HL-60 (cell line): Measurements from ENCODE around the gene ERC2.

Experiments used
- DNase-seq, 2 experiments: peaks; one replicate each; pipeline ENCODE4 v3.0.0-alpha.2; 2010 to 2020; ENCODE audit warnings: low read depth in 1 of 2, low spot score in 1 of 2
- H3K27ac ChIP-seq: fragments of 250-450 bp; sonication (Bioruptor Pico); replicated peaks from 2 replicates; pipeline ENCODE4 v1.5.1; 2020; ENCODE audit warnings: mild to moderate bottlenecking, moderate library complexity
- H3K27me3 ChIP-seq: fragments of 250-450 bp; sonication (Bioruptor Pico); 2 replicates; pipeline ENCODE4 v1.5.1; 2021; ENCODE audit warnings: mild to moderate bottlenecking, moderate library complexity; ENCODE audit not compliant: insufficient read depth, poor library complexity, severe bottlenecking
- H3K4me3 ChIP-seq: replicated peaks from 2 replicates; pipeline ENCODE4 v1.5.1; 2011; ENCODE audit warnings: mild to moderate bottlenecking, control low read depth, low read length; ENCODE audit not compliant: insufficient read depth
- CTCF ChIP-seq: IDR thresholded peaks from one replicate; pipeline ENCODE4 v1.5.1; 2011; ENCODE audit warnings: low read length, control low read depth, inconsistent platforms; ENCODE audit not compliant: insufficient read depth
- GABPA ChIP-seq: IDR thresholded peaks from 2 replicates; pipeline ENCODE4 v1.6.1; 2012; ENCODE audit warnings: low read depth
- POLR2AphosphoS5 ChIP-seq: IDR thresholded peaks from 2 replicates; pipeline ENCODE4 v1.6.1; 2012; ENCODE audit warnings: low read depth
- REST ChIP-seq: IDR thresholded peaks from 2 replicates; pipeline ENCODE4 v1.6.1; 2012; ENCODE audit warnings: low read depth; ENCODE audit not compliant: insufficient replicate concordance
- SPI1 ChIP-seq: IDR thresholded peaks from 2 replicates; pipeline ENCODE4 v1.6.1; 2012; ENCODE audit warnings: low read depth, mild to moderate bottlenecking, borderline replicate concordance

The ERC2 gene

GRCh38 chr3:55626279-55626665 is 842.0 kb downstream of the ERC2 start:
- DNase-seq, result no peak
- no peak overlapping the region for H3K27ac ChIP-seq
- no peak for TF ChIP-seq SPI1
- TF ChIP-seq REST, result no peak
- TF ChIP-seq POLR2AphosphoS5, result no peak
- TF ChIP-seq CTCF, result no peak
- no peak for TF ChIP-seq GABPA
- H3K27me3 ChIP-seq, result no peaks in the 10 kb centered on the region
- H3K4me3 ChIP-seq, result no peak overlapping the region

GRCh38 chr3:55624238-55624637 is 844.0 kb downstream of the ERC2 start:
- DNase-seq, result peak in 1 of 2 experiments; percentile 10
- Histone ChIP-seq H3K27me3 (no peaks in the 10 kb centered on the region), H3K27ac (no peak overlapping the region), H3K4me3 (no peak overlapping the region)
- TF ChIP-seq POLR2AphosphoS5, result no peak

GRCh38 chr3:55623786-55624185 is 844.5 kb downstream of the ERC2 start:
- TF ChIP-seq POLR2AphosphoS5 (no peak), REST (no peak), GABPA (no peak), CTCF (no peak), SPI1 (no peak)
- no peak for DNase-seq
- no peak overlapping the region for H3K27ac ChIP-seq
- H3K4me3 ChIP-seq, result no peak overlapping the region
- no peaks in the 10 kb centered on the region for H3K27me3 ChIP-seq

GRCh38 chr3:55622733-55623132 is 845.5 kb downstream of the ERC2 start:
- Histone ChIP-seq H3K27me3 (peaks cover 3% of the 10 kb centered on the region), H3K4me3 (no peak overlapping the region), H3K27ac (no peak overlapping the region)
- no peak for DNase-seq
- TF ChIP-seq REST (no peak), CTCF (no peak), POLR2AphosphoS5 (no peak), GABPA (no peak), SPI1 (no peak)
